Activated naive CD8-positive, alpha-beta T cell treated with anti-CD3 and anti-CD28 coated beads for 36 hours (primary cell): Measurements from ENCODE around the gene UBE4B. TPM values are rescaled to one million over a fixed set of nuclear protein-coding genes. Genes with fewer than 3 reads are reported as not detected.
"Not testable (repeated sequence)": the region's sequence is repeated elsewhere in the genome, so short reads cannot be mapped to it uniquely, and the experiment has no call there.

Experiments used
- DNase-seq: peaks from one replicate; pipeline ENCODE4 v3.0.0; 2021
- H3K27ac Mint-ChIP-seq: one replicate; pipeline ENCODE4 v1.8.0; 2022; ENCODE audit warnings: mild to moderate bottlenecking, moderate library complexity, mixed read lengths
- H3K27me3 Mint-ChIP-seq: one replicate; pipeline ENCODE4 v1.8.0; 2022; ENCODE audit warnings: mild to moderate bottlenecking, mixed read lengths
- H3K36me3 Mint-ChIP-seq: one replicate; pipeline ENCODE4 v1.8.0; 2021; ENCODE audit warnings: mild to moderate bottlenecking, mixed read lengths
- H3K4me1 Mint-ChIP-seq: one replicate; pipeline ENCODE4 v1.8.0; 2021; ENCODE audit warnings: mixed read lengths
- H3K4me3 Mint-ChIP-seq: one replicate; pipeline ENCODE4 v1.8.0; 2022; ENCODE audit warnings: mild to moderate bottlenecking, moderate library complexity, mixed read lengths
- H3K9me3 Mint-ChIP-seq: one replicate; pipeline ENCODE4 v1.8.0; 2022; ENCODE audit warnings: mixed read lengths
- total RNA-seq, 2 experiments: library from RNA; stranded (reverse); gene quantifications; one replicate each; pipeline ENCODE4 v1.2.3, GENCODE V29; 2021

The UBE4B gene
- total RNA-seq, 2 experiments from 2014 or later: 32.9 to 35.9 TPM

- H3K4me1 Mint-ChIP-seq, H3K36me3 Mint-ChIP-seq, H3K9me3 Mint-ChIP-seq, H3K27me3 Mint-ChIP-seq, DNase-seq, H3K4me3 Mint-ChIP-seq, H3K27ac Mint-ChIP-seq: not testable (repeated sequence)
These were observed 10.8 kb upstream of the UBE4B start for GRCh38 chr1:10021992-10022391.

DNA sequence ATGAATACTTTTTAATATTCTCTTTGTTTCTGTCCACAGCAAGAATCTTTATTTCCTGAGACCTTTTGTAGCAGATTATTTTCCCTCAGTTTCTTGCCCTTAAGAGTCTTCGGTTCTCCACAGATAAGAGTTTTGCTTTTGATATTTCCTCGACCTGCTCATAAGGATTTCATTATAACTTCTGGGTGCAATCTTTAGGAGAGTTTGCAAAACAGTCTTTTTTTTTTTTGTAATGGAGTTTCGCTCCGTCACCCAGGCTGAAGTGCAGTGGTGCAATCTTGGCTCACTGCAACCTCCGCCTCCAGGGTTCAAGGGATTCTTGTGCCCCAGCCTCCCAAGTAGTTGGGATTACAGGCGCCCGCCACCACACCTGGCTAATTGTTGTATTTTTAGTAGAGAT, 10.1 kb upstream of the UBE4B start:
- DNase-seq: no peak

DNA sequence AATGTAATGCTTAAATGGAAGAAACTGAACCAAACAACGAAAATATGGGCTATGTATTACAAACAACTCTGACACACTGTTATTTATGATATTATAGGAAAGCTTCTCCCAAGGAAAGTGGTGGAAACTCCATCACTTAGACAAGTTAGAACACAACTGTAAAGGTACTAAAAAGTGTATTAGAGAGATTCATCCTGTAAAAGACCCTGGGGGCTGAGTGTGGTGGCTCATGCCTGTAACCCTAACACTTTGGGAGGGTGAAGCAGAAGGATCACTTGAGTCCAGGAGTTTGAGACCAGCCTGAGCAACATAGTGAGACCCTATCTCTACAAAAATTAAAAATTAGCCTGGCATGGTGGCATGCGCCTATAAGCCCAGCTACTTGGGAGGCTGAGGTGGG, 7.4 kb upstream of the UBE4B start:
- no peak for DNase-seq
- Mint-ChIP-seq H3K4me1 (no peaks in the 10 kb centered on the region), H3K36me3 (no peaks in the 10 kb centered on the region), H3K9me3 (no peaks in the 10 kb centered on the region), H3K27ac (no peak overlapping the region), H3K4me3 (no peak overlapping the region), H3K27me3 (no peaks in the 10 kb centered on the region)

More for the DNA sequence above, 10.1 kb upstream of the UBE4B start:
- Mint-ChIP-seq H3K4me3 (no peak overlapping the region), H3K27me3 (no peaks in the 10 kb centered on the region), H3K9me3 (no peaks in the 10 kb centered on the region), H3K4me1 (peaks cover 2% of the 10 kb centered on the region), H3K36me3 (no peaks in the 10 kb centered on the region), H3K27ac (no peak overlapping the region)

GRCh38 chr1:10027027-10027426, 5.7 kb upstream of the UBE4B start:
- no peak for DNase-seq
- H3K36me3 Mint-ChIP-seq: no peaks in the 10 kb centered on the region
- H3K9me3 Mint-ChIP-seq: no peaks in the 10 kb centered on the region
- no peaks in the 10 kb centered on the region for H3K27me3 Mint-ChIP-seq
- peaks cover under 1% of the 10 kb centered on the region for H3K4me1 Mint-ChIP-seq
- H3K27ac Mint-ChIP-seq: no peak overlapping the region
- no peak overlapping the region for H3K4me3 Mint-ChIP-seq

- not testable (repeated sequence) for H3K4me1 Mint-ChIP-seq, H3K27ac Mint-ChIP-seq, H3K27me3 Mint-ChIP-seq, DNase-seq, H3K36me3 Mint-ChIP-seq, H3K4me3 Mint-ChIP-seq, H3K9me3 Mint-ChIP-seq
These were observed 3.7 kb upstream of the UBE4B start for GRCh38 chr1:10028956-10029500.

GRCh38 chr1:10031461-10031860, 1.3 kb upstream of the UBE4B start:
- H3K27me3 Mint-ChIP-seq: no peaks in the 10 kb centered on the region
- no peaks in the 10 kb centered on the region for H3K9me3 Mint-ChIP-seq
- H3K4me3 Mint-ChIP-seq: no peak overlapping the region
- H3K27ac Mint-ChIP-seq: no peak overlapping the region
- H3K4me1 Mint-ChIP-seq: peaks cover 19% of the 10 kb centered on the region
- DNase-seq: no peak
- peaks cover 5% of the 10 kb centered on the region for H3K36me3 Mint-ChIP-seq

GRCh38 chr1:10033359-10033845, 644 bp downstream of the UBE4B start:
- H3K4me3 Mint-ChIP-seq: peak overlapping the region; percentile 90
- peaks cover 19% of the 10 kb centered on the region for H3K4me1 Mint-ChIP-seq
- peaks cover 5% of the 10 kb centered on the region for H3K36me3 Mint-ChIP-seq
- H3K9me3 Mint-ChIP-seq: no peaks in the 10 kb centered on the region
- H3K27ac Mint-ChIP-seq: peak overlapping the region; percentile 93
- DNase-seq: no peak
- no peaks in the 10 kb centered on the region for H3K27me3 Mint-ChIP-seq

- Mint-ChIP-seq H3K4me3 (no peak overlapping the region), H3K27me3 (no peaks in the 10 kb centered on the region), H3K9me3 (no peaks in the 10 kb centered on the region), H3K27ac (no peak overlapping the region), H3K36me3 (peaks cover 4% of the 10 kb centered on the region), H3K4me1 (peaks cover 22% of the 10 kb centered on the region)
- DNase-seq: no peak
These were observed 10.0 kb downstream of the UBE4B start for GRCh38 chr1:10042746-10043145.

DNA sequence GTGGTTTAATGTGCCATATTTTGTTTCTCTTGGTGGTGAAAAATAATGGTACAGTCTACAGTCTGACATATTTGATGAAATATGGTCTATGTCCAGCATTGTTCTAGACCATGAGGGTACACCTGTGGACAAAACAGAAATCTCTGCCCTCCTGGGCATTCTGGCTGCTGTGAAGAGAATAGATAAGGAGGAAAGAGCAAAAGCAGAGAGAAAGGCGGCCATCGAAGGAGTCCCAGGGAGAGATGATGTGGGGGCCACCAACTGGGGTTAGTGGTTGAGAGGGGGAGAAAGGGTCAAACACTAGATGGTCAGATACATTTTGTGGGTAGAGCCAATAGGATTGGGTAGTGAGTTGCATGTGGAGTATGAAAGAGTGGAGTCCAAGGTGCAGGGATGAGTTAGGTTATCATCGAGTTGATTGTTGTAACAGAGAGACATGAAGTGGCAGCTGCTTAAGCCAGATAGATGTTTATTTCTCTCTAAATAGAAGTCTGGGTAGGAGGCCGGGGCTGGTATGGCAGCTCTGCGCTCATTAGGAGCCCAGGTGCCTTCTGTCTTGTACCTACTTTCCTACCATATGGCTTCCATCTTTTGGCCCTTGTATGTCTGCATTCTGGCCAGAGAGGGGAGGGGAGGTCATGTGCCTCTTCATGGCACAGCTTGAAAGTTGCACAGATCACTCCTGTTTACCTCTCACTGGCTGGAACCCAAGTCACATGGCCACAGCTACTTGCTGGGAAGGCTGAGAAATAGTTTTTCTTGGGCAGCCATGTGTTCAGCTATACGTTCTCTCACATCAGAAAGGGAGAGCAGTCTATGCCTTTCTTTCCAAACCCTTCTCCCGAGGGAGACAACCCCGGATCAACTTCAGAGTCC, 13.0 kb downstream of the UBE4B start:
- no peak overlapping the region for H3K27ac Mint-ChIP-seq
- H3K4me1 Mint-ChIP-seq: peaks cover 20% of the 10 kb centered on the region
- H3K27me3 Mint-ChIP-seq: no peaks in the 10 kb centered on the region
- H3K9me3 Mint-ChIP-seq: no peaks in the 10 kb centered on the region
- no peak overlapping the region for H3K4me3 Mint-ChIP-seq
- H3K36me3 Mint-ChIP-seq: peaks cover 8% of the 10 kb centered on the region
- no peak for DNase-seq

DNA sequence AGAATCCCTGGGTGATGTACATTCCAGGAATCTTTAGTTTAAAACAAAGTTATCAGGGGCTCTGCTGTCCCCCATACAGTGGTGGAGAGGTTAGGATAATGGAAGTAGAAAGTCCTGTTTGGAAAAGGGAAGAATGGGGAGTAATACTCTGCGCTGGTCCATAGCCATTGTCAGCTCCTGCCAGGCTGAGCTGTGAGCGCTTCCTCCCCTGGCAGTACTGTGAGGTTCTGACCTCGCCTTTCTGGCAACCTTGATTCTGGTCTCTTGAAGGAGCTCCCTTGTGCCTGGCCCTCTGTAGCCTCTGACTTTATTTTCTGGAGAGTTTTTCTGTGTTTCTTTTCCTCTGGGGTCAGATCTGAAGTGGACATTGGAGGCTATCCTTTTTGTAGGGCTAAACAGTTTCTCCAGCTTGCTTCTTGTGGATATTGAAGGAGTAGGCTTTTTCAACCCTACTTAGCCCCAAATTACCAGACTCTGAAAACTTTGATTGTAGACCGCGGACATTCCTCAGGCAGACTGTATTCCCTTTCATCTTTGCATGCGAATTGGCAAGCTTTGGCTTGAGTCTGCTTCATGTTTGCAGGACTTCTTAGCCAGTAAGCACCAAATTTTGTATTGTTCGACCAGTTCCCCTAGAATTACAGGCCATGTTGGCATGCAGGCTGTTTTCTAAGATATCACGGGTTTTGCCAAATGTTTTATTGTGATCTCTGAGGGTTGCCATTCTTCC, 13.8 kb downstream of the UBE4B start:
- Mint-ChIP-seq H3K4me3 (no peak overlapping the region), H3K4me1 (peaks cover 20% of the 10 kb centered on the region), H3K36me3 (peaks cover 9% of the 10 kb centered on the region), H3K27me3 (no peaks in the 10 kb centered on the region), H3K9me3 (no peaks in the 10 kb centered on the region), H3K27ac (no peak overlapping the region)
- DNase-seq: no peak

- Mint-ChIP-seq H3K27me3 (no peaks in the 10 kb centered on the region), H3K4me1 (peaks cover 20% of the 10 kb centered on the region)
These were observed 15.8 kb downstream of the UBE4B start for GRCh38 chr1:10048601-10049000.

GRCh38 chr1:10050611-10051010, 17.9 kb downstream of the UBE4B start:
- Mint-ChIP-seq H3K4me1 (peaks cover 12% of the 10 kb centered on the region), H3K27ac (no peak overlapping the region), H3K27me3 (no peaks in the 10 kb centered on the region), H3K4me3 (no peak overlapping the region), H3K9me3 (no peaks in the 10 kb centered on the region), H3K36me3 (peaks cover 9% of the 10 kb centered on the region)
- DNase-seq: no peak

More at GRCh38 chr1:10048601-10049000, 15.8 kb downstream of the UBE4B start:
- peaks cover 8% of the 10 kb centered on the region for H3K36me3 Mint-ChIP-seq
- no peak overlapping the region for H3K4me3 Mint-ChIP-seq
- H3K9me3 Mint-ChIP-seq: no peaks in the 10 kb centered on the region
- DNase-seq: no peak
- no peak overlapping the region for H3K27ac Mint-ChIP-seq

GRCh38 chr1:10051656-10052055, 18.9 kb downstream of the UBE4B start:
- peaks cover 7% of the 10 kb centered on the region for H3K4me1 Mint-ChIP-seq

DNA sequence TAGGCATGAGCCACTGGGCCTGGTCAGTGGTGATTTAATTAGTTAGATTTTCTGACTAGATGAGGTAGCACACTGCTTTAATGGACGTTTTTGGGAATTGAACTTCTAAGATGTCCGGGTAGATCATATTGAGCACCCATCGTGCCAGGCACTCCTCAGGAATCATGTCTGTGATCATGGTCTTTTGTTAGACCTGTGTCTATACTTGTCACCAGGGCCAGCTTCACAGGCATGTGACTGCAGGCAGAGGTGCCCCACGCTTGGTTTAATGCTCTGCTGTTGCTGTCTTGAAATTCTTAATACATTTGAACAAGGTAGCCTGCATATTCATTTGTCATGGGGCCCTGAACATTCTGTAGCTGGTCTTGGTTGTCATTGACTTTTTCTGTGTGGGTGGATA, 19.6 kb downstream of the UBE4B start:
- DNase-seq: no peak
- no peaks in the 10 kb centered on the region for H3K9me3 Mint-ChIP-seq
- H3K4me1 Mint-ChIP-seq: peaks cover 3% of the 10 kb centered on the region
- H3K4me3 Mint-ChIP-seq: no peak overlapping the region
- no peak overlapping the region for H3K27ac Mint-ChIP-seq
- no peaks in the 10 kb centered on the region for H3K27me3 Mint-ChIP-seq
- peaks cover 9% of the 10 kb centered on the region for H3K36me3 Mint-ChIP-seq

More at GRCh38 chr1:10051656-10052055, 18.9 kb downstream of the UBE4B start:
- Mint-ChIP-seq H3K9me3 (no peaks in the 10 kb centered on the region), H3K27me3 (no peaks in the 10 kb centered on the region), H3K36me3 (peaks cover 9% of the 10 kb centered on the region), H3K27ac (no peak overlapping the region), H3K4me3 (no peak overlapping the region)
- no peak for DNase-seq

- Mint-ChIP-seq H3K9me3 (no peaks in the 10 kb centered on the region), H3K4me3 (no peak overlapping the region), H3K36me3 (peaks cover 8% of the 10 kb centered on the region), H3K4me1 (peaks cover 3% of the 10 kb centered on the region), H3K27me3 (no peaks in the 10 kb centered on the region), H3K27ac (no peak overlapping the region)
- no peak for DNase-seq
These were observed 21.7 kb downstream of the UBE4B start for GRCh38 chr1:10054465-10054864.
